CD4-positive, alpha-beta T cell treated with Interleukin-17A for 1 hour (primary cell): ENCODE data around the gene EVC2.
"Not testable (repeated sequence)": the region's sequence is repeated elsewhere in the genome, so short reads cannot be mapped to it uniquely, and the experiment has no call there.

Experiments used
- DNase-seq: peaks from one replicate; pipeline ENCODE4 v3.0.0-alpha.2; 2020

Gene EVC2

DNA sequence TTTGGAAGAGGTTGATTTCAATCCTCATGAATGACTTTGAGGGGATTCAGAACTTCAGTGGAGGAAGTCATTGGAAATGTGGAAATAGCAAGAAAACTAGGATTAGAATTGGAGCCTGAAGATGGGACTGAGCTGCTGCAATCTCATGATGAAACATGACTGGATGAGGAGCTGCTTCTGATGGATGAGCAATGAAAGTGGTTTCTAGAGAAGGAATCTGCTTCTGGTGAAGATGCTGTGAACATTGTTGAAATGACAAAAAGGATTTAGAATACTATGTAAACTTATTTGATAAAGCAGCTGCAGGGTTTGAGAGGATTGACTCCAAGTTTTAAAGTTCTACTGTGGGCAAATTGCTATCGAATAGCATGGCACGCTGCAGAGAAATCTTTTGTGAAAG lies 29.7 kb upstream of the EVC2 start:
- DNase-seq: no peak

DNA sequence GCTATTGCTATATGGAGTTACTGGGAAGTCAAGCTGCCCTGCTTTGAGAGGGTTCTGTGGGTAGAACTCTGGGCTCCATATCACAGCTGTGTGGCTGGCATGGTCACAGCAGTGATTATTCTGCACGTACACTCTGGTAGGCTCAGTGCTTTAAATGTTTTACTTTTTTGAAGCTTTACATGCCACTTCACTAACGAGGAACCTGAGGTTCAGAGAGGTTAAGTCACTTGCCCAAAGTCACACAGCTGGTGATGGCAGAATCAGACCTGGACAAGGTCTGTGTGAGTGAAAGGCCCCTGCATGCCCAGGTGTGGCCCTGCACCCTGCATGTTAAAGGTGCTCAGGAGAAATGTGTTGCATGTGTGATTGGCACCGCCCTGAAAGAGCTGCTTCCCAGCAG lies 27.1 kb upstream of the EVC2 start:
- DNase-seq: no peak

DNA sequence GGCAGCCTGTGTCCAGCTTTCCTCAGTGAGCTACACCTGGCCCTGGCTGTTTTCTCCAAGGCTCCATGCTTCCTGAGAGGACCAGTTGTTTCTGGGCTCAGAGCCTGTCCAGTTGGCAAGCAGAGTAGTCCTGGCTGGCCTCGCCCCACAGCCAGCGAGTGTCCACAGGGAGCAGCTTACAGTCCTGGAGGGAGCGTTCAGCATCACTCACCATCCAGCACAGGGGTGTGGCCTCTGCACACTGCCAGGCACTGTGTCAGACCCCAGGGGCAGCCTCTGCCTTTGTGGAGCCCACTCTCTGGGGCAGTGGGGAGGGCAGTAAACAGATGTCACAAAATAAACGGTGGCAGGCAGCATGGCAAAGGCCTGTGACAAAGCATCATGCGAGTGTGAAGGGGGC lies 26.5 kb upstream of the EVC2 start:
- no peak for DNase-seq

DNA sequence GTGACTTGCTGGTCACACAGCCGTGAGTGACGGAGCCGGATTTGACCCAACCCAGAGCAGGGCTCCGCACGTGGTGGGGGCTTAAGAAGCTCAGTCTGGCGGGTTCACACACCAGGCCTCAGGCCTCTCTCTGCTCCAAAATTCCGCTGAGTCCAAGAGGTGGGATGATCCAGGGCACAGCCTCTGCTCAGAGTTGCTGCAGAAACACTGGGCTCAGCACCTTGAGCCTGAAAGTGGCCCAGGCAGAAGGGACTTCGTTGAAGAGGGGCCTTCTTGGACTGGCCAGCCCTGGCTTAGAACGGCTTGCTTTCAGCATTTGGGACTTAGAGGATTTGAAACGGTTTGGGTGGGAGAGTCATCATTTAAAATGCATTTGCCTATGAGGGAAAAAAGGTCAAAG lies 23.8 kb upstream of the EVC2 start:
- no peak for DNase-seq

DNA sequence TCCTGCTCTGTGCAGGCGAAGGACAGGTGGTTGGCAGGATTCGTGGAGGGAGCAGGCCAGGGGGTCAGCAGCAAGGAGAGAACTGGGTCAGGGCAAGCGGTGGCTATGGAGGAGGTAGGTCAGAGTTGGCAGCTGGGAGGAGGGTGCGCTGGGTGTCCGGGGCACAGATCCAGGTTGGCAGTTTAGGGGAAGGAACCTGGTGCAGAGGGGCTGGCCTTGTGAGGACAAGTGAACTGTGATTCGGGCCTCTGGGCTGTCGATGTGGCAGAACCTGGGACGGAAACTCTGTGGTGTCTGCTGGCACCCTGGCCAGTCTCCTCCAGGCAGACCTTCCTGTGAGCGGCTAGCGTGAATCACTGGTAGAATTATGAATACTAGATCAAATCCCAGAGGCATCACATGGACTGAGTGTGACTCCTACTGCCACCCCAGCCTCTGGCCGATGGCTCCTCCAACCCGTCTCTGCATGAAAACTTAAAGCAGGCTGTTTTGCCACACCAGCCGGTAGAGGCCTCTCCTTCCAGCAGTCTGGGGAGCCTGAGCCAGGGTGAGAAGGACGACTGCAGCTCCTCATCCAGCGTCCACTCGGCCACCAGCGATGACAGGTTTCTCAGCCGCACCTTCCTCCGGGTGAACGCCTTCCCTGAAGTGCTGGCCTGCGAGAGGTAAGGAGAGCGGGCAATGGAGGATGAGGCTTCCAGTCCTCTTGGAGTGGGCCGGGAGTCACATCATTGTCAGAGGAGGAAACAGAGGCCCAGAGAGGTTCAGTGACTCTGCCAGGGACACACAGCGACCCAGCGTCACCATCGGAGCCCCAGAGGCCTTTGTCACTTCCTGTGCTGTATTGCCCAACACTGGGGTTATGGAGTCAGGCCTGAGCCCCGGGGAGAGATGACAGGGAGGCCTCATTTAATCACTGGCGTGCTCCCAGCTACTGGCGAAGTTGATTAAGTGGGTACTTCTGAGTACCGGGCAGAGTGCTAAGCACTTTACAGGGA lies 22.9 kb upstream of the EVC2 start:
- no peak for DNase-seq

DNA sequence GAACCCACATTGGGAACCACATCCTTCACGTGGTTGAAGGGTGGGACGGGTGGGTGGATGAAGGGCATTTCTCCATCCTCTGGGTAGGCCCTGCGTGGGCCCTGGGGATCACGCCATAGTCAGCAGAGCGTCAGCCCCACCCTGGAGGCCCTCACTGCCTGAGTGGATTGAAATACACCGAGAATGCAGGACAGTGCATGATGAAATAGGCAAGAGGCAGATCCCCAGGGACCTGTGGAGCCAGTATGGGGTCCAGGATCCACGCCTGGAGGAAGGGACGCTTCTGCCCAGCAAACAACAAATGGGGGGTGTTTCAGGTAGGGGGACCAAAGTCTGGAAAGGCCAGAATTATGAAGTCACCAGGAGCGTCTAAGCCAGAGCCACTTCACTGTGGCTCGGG lies 22.1 kb upstream of the EVC2 start:
- no peak for DNase-seq

DNA sequence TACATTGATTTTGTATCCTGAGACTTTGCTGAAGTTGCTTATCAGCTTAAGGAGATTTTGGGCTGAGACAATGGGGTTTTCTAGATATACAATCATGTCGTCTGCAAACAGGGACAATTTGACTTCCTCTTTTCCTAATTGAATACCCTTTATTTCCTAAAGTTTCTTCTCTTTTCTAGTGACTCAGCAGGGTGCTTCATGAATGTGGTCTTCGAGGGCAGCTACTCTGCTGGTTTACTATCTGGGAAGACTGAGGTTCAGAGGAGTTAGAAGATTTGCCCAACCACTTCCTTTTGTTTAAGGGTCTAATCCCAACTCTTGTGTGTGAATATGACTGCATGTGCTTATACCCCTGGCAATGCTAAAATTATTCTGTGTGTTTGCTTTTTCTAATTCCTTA lies 20.1 kb upstream of the EVC2 start:
- DNase-seq: not testable (repeated sequence)

DNA sequence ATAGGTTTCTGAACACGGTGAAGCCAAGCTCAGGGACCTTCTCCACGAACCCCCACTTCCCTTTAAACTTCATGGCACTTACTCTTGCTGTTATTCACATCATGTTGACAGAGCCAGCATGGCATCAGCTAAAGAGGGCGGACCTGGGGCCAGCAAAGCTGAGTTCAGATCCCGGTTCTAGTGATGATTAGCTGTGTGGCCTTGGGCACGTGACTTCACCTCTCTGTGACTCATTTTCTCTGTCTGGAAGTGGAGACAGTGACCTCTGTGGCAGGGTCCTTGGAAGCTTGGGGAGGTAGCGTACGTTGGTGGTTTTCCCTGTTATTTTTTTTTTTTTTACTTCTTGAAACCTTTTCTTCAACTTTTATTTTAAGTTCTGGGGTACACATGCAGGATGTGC lies 16.0 kb upstream of the EVC2 start:
- no peak for DNase-seq

DNA sequence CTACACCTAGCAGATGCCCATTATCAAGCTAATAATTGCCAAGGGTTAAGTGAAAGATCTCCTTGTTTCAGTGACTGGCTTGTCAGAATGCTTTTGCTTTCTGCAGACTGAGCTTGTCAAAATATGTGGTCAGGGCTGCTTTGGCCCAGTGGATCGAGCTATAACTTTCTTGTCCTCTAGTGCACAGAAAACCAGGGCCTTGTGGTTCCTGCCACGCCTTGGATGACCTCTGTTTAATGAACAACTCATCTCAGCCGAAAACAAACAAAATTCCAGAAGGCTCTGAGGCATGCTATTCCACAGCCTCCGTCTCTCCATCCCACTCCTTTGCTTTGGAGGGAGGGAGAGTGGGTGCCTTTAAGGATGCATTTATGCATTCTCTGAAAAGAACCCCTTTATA lies 14.0 kb upstream of the EVC2 start:
- no peak for DNase-seq

DNA sequence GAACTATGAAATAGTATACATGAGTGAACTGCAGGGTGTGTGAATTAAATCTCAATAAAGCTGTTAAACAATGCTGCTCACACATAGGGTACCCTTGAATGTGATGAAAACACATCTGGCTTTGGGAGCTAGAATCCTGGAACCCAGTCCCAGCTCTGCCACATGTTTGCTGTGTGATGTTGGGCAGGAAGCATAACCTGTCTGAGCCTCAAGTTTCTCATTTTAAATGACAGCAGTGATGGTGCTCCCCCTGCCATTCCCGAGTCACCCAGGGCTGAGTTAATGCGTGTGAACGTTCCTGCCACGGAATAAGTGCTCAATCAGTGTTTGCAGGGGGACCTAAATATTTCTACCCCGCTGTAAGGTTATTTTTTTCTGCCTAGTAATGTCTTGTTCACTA lies 13.6 kb upstream of the EVC2 start:
- DNase-seq: no peak

DNA sequence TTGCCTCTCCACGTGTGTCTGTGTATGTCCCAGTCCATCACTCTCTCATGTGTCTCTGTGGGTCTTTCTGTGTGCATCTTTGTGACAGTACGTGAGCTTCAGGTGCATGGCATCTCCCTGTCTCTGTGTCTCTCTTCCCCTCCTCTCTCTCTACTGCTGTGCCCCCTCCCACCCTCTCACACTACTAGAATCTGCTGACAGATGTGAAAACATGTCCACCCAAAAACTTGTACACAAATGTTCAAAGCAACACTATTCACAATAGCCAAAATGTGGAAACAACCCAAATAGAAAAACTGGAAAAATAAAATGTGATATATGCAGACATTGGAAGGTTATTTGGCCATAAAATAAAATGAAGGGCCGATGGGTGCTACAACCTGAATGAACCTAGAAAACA lies 12.6 kb upstream of the EVC2 start:
- no peak for DNase-seq

DNA sequence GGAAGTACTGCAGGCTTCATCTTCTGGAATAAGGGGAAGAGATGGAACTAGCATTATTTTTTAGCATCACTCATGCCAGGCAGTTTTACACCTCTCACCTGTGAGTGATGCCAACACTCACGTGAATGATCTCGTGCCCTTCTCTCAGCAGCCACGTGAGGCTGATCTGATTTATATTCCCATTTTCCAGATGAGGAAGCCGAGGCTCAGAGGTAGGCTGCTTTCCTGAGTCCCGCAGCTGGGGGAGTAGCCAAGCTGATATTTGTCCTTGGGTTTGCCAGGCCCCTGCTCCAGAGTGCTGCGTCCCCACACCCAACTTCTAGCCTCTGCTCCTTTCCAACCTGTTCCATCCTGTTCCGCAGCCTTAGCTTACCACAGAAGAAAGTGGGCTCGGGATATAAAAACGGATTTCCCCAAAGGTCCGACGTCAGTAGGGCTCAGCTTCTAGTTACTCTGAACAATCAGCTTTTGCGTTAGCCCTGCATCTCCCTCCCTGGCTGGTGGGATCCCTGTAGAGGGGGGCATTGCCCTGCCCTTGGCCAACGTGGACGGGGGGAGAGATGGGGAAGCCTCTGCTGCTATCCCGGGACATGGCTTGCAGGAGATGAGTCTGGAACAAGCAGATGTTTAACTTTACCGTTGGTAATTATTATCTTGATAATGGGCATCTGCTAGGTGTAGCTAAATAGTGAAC lies 11.9 kb upstream of the EVC2 start:
- no peak for DNase-seq

DNA sequence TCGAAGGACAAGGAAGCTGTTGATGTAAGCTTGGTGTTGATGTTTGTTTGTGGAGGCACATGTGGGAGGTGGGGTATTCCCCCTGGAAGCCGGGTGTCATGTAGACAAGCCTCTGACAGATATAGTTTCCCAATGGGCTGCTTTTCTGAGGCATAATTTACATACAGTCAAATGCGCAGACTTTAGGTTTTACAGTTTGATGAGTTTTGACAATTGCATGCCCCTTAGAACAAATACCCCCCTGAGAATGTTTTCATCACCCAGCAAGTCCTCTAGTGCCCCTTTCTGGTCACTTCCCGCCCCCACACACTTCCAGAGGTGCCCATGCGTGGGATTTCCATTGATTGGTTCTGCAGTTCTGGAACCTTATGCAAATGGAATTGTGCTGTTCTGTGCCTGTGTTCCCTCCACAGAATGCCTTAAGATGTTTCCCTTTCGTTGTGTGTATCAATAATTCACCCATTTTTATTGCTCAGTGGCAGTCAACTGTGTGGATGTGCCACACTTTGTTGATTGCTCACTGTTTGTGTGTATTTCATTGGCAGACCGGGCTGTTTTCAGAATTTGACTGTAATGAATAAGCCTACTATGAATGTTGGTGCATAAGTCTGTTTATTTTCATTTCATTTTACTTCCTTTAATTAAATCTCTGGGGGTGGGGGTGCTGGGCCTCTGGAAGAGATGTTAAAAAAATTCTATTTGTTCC lies 11.1 kb upstream of the EVC2 start:
- no peak for DNase-seq

DNA sequence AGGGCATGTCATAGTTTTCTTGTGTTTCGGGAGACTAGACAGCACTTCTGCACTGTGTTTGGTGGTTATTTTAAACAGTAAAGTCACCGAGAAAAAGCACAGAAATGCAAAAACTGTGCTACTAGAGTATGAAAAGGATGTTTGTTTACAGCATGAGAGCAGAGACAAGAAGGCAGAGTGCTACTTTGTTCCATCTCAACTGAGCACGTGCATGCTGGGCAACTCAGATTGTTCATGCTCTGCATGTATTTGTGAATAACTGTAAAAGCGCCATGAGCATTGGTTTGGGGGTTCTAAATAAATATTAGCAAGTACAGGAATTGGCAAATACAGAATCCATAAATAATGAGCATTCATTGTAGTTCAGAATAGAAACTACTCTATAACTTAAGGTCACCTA lies 10.1 kb upstream of the EVC2 start:
- DNase-seq: no peak

DNA sequence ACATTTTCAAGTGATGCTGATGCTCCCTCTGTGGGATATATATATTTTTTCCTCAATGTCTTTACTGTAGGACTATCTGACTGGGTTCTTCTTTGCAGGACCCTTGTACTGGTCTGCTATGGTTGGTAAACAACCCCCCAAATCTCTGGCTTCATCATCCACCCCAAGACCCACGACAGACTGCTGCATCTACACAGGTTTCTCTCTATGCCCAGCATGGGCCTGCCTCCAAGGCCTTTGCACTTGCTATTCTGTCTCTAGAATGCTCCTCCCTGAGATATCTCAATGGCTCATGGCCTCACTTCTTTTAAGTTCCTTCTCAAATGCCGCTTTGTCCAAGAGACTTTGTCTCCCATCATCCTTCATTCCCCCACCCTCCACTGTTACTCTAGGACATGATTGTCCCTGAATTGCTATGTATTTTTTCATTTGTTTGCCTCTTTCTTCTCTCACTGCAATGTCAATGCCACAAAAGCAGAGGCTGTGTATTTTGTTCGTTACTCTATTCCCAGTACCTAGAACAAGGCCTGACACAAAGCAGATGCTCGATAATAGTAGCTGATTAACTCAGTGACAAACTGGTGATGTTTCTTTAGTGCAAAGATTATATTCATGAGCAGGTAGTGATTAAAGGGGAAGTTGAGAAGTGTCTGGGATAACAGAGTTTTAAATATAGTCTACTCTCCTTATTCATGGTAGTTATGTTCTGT lies 9.2 kb upstream of the EVC2 start:
- DNase-seq: no peak

DNA sequence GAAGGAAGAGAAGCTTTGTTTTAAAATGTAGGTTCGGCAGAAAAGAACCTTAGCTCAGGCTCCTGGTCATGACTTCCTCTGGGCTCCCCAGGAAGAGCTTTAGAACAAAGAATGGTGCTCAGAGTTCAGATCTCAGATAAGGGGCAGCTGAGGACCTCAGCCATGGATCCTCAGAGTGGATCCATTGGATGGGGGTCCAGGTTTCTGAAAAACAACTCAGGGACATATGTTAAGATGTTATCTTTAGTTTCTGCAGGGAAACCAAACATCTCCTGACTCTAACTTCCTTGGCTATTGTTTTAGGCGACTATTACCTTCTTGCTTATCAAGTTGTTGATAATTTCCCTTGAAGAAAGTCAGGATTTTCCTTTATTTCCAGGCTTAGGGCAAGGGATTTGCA lies 8.0 kb upstream of the EVC2 start:
- DNase-seq: no peak

DNA sequence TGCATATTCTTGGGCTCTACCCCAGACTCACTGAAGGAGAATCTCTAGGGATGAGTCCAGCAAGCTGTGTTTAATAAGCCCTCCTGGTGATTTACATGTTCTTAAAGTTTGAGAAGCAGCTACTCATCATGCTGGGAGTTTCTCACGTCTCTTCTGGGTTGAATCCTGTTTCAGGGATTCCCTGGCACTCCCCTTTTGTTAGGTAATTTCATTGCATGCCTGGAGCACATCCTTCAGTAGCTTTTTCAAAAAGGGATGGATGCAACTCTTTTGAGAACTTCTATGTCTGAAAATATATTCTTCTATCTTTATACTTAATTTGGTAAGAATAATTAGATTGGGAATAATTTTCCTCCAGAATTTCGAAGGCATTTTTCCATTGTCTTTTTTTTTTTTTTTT lies 7.0 kb upstream of the EVC2 start:
- no peak for DNase-seq

DNA sequence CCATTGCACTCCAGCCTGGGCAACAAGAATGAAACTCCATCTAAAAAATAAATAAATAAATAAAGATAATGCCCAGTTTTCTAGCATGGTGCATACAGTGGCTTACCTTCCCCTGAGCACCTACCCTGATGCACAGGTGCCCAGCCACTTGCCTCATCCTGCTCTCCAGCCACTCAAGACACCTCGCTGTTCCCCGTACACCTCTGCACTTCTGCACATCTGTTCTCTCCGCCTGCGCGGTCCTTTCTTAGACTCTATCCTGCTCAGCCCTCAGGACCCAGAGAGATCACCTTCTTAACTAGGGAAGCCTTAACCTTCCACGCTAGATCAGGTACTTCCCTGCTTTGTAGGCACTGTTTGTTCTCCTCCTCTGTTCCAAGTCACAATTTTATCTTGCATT lies 5.5 kb upstream of the EVC2 start:
- no peak for DNase-seq

DNA sequence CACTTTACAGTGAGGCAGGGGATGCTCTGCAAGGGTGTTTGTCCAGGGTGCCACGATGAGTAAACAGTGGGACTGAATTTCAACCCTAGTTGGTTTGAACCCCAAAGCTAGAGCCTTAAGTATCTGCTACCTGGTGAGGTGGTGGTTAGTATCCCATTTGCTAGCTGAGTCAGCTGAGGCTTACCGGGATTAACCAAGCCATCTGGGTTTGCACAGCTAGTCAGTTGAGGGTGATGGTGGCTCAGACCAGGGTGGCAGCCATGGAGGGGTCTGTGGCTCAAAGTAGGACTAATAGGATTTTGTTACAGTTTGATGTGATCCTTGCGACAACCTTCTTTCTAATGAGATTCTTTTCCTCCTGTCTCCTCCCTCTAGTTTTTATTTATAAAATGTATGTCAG lies 4.6 kb upstream of the EVC2 start:
- no peak for DNase-seq

DNA sequence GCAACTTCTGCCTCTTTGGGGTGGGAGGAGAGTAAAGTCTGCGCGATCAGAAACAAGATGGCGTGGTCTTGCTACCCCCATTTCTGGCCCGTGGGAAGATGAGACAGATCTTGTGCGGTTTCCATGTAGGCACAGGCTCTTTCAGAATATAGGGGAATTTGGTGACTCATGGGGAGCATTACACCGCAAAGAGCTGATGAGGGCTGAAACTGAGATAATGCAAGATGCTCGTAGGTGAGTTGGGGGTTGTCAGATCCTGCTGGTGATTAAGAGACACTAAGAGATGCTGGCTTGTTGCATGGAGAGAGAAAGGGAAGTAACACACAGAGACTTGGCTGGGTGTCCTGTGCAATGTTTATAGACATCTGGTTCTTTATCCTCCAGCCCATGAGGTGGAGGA lies 4.2 kb upstream of the EVC2 start:
- no peak for DNase-seq

DNA sequence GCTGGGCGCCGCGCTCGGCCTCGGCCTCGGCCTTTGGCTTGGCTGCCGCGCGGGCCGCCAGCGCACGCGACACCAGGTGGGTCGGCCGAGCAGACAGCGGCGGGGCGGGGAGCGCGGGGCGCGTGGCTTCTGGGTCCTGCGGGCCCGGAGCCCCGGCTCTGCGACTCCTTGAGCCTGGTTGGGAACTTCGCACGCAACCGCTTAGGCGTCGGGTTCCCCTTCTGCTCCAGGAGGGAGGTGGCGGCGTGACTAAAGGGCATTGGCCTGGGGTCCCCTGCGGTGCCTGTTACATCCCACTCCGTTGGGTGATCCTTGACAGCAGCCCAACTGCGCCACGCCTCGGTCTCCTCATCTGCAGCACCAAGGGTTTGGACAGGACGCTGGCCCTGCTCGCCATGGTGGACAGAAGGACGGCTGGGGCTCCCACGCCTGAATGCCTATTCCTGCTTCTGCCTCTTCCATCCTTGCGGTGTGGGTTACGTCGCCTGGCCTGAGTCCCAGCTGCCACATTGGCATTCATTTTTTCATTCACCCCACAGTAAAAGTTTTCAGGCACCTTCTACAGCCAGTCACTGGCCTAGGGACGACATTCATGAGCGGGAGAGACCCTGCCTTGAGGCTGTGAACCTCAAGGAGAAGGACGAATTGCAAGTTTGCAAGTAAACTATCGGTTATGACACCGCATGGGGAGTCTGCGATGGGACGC lies 3.3 kb upstream of the EVC2 start:
- no peak for DNase-seq

DNA sequence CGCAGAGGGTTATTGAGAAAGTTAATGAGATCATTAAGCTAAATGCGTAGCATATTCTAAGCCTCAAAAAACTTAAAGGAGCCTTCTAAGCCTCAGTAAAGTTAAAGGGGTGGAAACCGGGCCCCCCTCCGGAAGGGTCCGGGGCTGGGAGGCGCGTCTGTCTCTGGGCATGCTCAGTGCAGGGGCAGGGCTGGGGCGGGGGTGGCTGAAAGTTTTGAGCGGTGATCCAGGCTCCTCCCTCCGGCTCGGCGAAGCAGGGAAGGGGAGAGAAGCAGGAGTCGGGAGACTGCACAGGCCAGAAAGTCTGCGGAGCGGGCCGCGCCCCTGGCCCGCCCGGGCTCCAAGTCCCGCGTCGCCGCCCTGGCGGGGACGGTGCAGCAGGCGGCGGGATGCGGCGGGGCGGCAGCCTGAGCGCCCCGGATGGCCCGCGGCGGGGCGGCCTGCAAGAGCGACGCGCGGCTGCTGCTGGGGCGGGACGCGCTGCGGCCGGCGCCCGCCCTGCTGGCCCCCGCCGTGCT lies 2.7 kb upstream of the EVC2 start, which contains the start of gene EVC:
Gene EVC, plus strand, starts transcription at position 241 of the 518 bp plus-strand sequence. Its CDS starts 180 bp downstream, at position 421.
- DNase-seq: peak; percentile 21
